Measurements from ENCODE around the gene PTCH1.

Gene PTCH1

DNA sequence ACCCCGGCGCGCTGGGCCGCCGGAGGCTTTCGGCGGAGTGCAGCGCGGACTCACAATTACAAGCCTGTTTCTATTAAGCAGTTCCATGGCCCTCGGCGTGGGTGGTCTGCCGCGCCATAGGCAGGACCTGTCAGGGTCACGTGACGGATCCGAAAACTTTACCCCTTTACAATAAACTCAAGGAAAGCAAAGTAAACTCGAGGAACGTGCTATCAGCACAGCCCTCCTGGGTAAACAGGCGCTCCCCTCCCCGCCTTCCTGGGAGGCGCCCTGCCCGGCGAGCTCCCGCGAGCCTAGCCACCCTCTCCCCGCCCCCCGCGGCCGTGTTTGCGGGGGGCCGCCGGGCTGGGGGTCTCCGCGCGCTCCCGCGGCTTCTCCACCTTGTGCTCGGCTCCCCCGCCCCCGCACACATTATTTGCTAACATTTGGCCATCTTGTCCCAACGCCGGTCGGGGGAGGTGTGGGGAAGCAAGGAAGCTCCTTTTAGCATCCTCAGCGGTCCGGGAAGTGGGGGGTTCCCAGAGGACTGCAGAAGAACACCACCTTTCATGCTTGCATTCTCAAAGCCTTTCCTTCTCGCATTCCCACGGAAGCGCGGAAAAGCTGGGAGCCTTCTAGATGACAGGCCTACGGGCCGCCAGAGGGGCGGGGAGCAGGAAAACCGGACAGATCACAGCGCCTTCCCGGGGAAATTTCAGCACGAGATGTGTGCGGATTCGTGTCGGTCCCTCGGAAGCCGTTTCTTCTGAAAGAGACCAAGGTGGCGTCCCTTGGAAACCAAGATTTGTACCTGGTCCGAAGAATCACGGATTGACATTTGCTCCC is at the start of gene PTCH1:
Gene PTCH1, minus strand, starts transcription at position 238 of the 825 bp plus-strand sequence.
- DNase-seq = peak; percentile 49

GRCh38 chr9:95565982-95566381 is 49.2 kb upstream of the PTCH1 start:
- no peak for DNase-seq

- no peak for DNase-seq
Measured at GRCh38 chr9:95561913-95562312, 45.1 kb upstream of the PTCH1 start.

GRCh38 chr9:95557142-95557541 is 40.4 kb upstream of the PTCH1 start:
- no peak for DNase-seq

DNA sequence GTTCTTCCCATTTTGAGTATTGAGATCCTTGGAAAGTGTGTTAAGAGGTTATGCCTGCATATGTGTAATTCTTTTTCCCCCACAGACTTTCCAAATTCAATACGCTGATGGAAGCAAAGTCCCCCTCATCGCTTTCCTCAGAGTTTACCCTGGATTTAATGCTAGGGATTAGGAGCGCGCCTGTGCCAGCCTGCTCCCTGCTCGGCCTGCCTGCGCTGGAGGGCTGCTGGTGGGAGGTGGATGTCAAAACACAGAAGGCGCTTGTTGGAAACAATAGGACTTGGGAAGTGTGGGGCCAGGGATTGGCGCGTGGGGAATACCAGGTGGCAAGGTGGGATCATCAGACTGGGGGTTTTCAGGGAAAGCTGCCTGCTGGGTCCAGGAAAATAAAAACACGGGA is 39.8 kb upstream of the PTCH1 start:
- DNase-seq = no peak

DNA sequence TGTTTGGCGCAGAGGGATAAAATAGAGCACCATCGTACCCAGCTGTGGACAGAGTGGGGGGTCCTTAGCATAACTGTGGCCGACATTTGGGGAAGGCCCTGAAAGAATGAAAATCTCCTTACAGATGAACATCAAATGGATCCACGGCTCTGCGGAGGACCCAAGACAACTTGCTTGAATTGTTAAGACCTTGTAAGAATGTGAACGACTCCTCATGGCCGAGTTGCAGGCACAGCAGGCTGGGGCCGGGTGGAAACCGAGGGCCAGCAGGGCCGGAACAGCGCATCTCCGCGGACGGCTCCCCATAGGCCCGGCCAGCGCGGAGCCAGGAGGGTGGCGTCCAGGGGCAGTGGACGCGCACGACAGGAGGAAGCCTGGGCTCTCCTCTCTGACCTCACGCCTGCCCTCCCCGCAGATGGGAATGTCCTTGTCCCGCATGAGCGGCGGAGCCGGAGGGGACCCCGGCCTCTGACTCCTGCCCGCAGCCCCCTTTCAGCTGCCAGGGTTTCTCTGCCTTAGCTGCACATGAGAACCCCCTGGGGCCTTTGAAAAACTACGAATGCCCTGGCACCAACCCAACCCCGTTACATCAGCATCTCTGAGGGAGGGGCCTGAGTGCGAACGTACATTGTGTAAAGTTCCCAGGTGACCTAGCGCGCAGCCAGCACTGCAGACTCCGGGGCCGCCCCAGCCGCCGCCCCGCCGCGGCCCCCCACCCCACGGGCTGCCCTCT is 36.2 kb upstream of the PTCH1 start:
- DNase-seq = no peak

GRCh38 chr9:95552255-95552654 is 35.5 kb upstream of the PTCH1 start:
- DNase-seq = no peak

GRCh38 chr9:95551406-95551805 is 34.6 kb upstream of the PTCH1 start:
- no peak for DNase-seq

- DNase-seq = no peak
Measured at GRCh38 chr9:95545831-95546567, 29.2 kb upstream of the PTCH1 start.

DNA sequence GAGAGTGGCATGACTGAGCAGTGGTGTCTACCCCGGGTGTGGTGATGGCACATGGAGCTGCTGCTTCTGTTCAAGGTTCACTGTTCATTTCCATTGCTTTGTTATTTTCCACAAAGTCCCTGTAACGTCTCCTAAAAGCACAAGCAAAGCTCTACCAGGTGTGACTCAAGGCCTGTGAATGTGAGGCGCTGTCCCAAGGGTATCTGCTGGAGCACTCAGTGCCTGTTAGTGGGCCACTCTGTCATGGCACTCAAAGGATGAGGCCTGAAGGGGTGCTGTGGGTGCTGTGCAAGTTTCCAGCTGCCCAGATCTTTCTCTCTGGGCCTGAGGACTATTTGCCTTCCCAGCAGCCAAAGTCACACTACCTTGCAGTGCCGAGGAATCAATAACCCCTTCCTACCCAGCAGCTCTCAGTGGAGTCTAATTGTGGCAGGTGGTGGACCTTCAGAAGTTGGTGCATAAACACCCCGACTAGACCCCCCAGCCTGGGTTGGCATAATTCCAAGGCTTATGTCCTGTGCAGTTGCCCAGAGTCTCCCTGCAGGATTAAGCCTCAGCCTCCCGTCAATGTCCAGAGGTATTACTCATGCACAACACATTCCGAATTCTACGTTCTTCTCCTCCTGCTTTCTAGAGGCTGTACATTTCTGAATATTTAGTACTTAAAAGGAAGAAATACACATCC is 17.4 kb upstream of the PTCH1 start:
- DNase-seq = no peak

- DNase-seq = no peak
Measured at GRCh38 chr9:95529910-95530309, 13.1 kb upstream of the PTCH1 start.

GRCh38 chr9:95528908-95529502 is 12.2 kb upstream of the PTCH1 start:
- DNase-seq = no peak

DNA sequence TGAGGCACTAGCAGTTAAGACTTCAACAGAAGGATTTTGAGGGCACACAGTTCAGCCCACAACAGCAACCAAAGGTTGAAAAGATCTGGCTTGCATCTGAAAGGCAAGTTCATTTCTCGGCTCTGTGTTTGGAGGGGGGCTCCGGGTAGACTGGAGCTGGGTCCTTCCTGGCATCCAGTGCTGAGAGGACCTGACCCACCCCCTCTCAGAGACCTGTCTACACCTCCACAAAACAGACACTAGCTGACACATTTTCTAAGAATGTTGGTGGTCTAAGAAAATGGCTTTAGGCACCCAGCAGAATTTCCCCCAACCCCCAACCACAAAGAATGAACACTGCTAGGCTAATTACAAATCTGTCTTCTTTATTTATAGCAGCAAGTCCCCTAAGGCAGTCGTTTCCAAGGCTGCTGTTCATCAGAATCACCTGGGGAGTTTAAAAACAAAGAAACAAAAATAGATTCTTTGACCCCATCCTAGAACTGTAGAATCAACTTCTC is 6.2 kb upstream of the PTCH1 start:
- no peak for DNase-seq

DNA sequence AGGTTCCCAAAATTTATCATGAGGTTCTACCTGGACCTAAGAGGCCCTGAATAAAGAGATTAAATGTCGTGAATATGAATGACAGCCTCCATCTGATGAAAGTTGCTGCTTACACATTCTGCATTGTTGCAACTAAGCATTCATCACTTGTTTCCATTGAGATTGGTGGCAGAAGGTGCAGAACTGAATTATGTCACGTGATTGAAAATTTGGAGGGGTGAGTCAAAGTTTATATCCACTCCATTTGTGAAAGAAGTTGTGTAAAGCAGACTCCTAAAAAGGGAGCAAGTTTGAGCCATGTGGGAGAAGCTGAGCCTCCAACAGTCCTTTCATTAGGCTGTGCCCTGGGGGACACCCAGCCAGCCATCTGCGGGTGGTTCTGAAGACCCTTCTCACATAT is 4.9 kb upstream of the PTCH1 start:
- no peak for DNase-seq

GRCh38 chr9:95517559-95518425 is 1.0 kb upstream of the PTCH1 start:
- no peak for DNase-seq

DNA sequence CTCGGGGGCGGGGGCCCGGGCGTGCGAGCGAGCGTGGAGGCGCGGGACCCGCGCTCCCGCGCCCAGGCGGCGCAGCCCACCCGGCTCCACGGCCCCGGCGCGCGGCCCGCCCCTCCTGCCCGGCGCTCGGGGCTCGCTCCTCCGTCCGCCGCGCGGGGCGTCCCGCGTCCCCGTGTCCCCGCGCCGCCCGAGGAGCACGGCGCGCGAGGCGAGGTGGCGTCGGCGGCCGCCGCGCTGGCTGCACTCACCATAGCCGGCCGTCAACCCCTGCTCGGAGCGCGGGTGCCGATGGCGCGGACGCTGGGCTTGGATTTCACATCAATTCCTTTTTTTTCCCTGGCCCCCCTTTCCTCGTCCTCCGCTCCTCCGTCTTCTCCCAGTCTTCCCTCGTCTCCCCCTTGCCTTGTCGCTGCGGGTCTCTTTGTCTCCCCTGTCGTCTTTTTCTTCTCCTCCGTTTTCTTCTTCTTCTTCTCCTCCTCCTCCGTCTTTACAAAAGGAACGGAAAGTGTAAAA is 494 bp downstream of the PTCH1 start:
- DNase-seq = no peak

GRCh38 chr9:95515272-95516113 is 1.3 kb downstream of the PTCH1 start:
- DNase-seq = peak; percentile 36

- no peak for DNase-seq
Measured at GRCh38 chr9:95514342-95514741, 2.4 kb downstream of the PTCH1 start.

DNA sequence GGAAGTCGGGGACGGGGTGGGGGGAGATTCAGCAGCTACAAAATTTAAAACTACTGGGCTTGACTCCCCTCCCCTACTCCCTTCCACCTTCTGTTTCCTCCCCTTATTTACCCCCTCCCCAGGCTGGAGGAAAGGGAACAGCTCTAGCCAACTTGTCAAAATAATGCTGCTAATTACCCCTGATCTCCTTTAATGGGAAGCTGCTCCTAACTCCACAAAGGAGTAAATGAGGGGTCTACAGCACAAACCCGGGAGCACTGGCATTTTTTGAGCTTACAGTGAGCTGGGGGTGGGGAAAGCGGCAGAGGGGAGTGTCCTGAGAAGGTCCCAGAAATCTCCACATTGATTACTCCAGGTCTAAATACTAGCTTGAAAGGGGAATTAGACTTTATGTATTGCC is 3.1 kb downstream of the PTCH1 start:
- DNase-seq = no peak

DNA sequence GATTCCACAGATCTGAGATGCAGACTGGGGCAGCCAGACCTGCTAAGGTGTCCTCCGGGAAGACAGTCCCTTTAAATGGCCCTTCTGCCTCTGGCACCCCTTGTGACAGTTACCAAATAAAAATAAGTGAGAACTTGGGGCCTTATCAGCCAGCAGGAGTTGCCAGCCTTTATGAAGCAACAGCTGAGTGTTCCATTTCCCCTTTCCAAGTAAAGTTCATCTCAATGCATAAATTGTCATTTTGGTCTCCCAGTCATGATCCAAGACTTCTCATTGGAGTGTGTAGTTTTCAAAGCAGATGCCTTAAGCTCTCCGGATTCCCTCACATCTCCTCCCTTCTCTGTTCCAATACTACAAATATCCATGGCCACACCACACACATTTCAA is 4.1 kb downstream of the PTCH1 start:
- no peak for DNase-seq
